Measurements from ENCODE around the gene CDH23. TPM values are rescaled to one million over a fixed set of nuclear protein-coding genes. Genes with fewer than 3 reads are reported as not detected.

Gene CDH23
- total and polyA plus RNA-seq, 2 of the 8 experiments (the other 6 are each of a cell fraction or from before 2014, with no cell fraction given) = 1.9 to 4.9 TPM

DNA sequence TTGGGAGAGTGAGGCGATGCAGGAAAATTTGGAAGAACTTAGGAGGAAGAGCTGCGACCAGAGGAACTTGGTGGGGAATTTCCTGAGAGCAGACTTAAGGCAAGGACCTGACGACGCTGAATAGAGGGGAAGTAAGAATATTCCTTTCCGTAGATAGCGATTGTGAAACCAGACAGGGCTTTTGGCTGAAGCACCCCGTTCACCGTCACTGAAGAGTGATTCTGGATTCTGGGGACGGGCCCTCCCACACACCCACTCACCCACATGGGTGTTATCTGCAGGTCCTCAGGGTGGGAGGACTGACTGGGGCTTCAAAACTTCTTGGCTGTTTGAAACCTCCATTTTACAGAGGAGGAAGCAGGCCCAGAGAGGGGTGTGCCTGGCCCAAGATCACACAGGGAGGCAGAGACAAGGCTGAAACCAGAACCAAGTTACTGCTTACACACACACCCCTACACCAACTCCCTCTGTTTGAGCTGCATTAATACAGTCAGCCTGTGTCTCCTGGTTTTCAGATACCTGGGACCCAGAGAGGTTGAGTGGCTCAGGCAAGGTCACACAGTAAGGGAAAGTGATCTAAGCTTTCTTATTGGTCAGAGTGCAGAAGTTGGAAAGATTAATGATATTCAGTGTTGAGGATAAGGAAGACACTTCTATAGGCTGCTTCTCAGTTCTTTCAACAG lies 37.2 kb upstream of the CDH23 start (continued):
- no peak for TF ChIP-seq TAF7 (optimal IDR thresholded peaks at IDR 0.05; ENCODE audit: borderline replicate concordance, low read depth, low read length)
- TF ChIP-seq JUND (IDR thresholded peaks at IDR 0.05; ENCODE audit: low read length) = no peak
- no peak for TF ChIP-seq HDAC2 (IDR thresholded peaks at IDR 0.05; ENCODE audit: borderline replicate concordance in 1 of 2, low read depth in 2 of 2, low read length in 2 of 2)
- TF ChIP-seq RNF2 (IDR thresholded peaks at IDR 0.05; ENCODE audit: borderline replicate concordance, low read depth, low read length, missing control alignments, poor library complexity, severe bottlenecking) = no peak
- TF ChIP-seq ATF3 (IDR thresholded peaks at IDR 0.05; ENCODE audit: insufficient read depth, low read depth, low read length) = no peak
- no peak for TF ChIP-seq USF2 (IDR thresholded peaks at IDR 0.05; ENCODE audit: low read length)
- no peak for TF ChIP-seq RAD21 (IDR thresholded peaks at IDR 0.05 in 1 of 2, conservative IDR thresholded peaks at IDR 0.05 in 1 of 2; ENCODE audit: low read depth in 2 of 2, low read length in 2 of 2)
